ENCODE data around the gene CLTRN. TPM values are rescaled to one million over a fixed set of nuclear protein-coding genes. Genes with fewer than 3 reads are reported as not detected.
"Not testable (repeated sequence)": the region's sequence is repeated elsewhere in the genome, so short reads cannot be mapped to it uniquely, and the experiment has no call there.

Gene CLTRN, protein sequence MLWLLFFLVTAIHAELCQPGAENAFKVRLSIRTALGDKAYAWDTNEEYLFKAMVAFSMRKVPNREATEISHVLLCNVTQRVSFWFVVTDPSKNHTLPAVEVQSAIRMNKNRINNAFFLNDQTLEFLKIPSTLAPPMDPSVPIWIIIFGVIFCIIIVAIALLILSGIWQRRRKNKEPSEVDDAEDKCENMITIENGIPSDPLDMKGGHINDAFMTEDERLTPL
- 0.70 TPM for total RNA-seq
- long read RNA-seq, partial matches to known transcripts, result 0 of 1 reads
- long read RNA-seq, other reads (novel, unspliced or antisense), result 1 of 1 reads

DNA sequence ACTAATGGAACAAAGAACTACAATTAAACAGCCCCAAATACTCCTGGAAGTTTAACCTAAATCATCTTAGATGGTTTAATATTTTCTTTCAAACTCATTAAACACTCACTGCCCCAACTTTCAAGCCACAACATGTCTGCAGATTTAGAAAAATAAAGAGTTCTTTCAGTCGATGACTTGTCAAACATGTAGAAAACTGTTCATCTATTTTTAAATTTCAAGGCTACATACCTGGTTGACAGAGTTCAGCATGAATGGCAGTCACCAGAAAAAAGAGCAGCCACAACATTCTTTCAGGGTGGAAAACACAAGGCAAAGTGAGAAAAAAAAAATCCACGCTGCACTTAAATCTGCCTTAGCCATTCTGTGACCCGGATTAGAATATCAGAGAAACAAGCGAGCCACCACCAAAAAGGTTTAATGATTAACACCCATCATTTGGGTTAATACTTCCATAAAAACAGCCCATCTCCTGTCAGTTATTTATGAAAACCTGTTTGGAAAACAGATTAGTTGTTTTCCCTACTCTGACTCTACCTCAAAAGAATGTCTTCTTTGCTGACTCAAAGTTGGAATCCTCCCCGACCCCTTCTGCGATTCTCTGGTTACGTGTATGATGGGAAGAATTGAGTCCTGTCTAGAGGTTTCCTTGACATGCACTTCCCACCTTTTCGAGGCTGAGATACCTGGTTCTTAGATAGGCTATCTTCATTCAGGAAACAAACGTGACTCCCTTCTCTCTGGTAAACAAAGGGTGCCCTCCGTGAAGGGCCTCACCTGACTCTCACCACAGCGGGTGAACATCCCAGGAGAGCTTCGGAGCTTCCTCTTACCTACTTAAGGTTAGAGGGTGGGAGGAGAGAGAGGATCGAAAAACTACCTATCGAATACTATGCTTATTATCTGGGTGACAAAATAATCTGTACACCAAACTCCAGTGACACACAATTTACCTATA, at the start of gene CLTRN:
TSS of gene CLTRN (minus strand) at position 319 of the 958 bp plus-strand sequence. CDS start at position 289, 30 bp downstream.
- intact Hi-C loops (cut with DNase I), result no loop called here
- DNase-seq (ENCODE audit: missing footprints) (no peak), ATAC-seq (no peak)

DNA sequence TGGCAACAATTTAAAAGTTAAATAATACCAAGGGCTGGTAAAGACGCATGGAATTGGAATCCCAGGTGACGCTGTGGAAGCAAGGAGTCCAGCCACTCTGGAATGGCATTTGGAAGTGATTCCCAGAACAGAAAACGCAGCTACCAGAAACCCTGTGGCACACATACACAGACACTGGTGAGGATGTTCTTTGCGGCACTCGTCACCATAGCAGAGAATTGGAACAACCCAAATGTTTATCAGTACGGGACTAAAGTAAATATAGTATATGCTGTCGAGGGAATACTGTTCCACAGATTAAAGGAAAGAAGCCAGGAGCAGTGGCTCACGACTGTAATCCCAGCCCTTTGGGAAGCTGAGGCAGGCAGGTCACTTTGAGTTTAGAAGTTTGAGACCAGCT, 39.7 kb upstream of the CLTRN start:
- ATAC-seq; intact Hi-C loops (cut with DNase I); DNase-seq (ENCODE audit: missing footprints): not testable (repeated sequence)

DNA sequence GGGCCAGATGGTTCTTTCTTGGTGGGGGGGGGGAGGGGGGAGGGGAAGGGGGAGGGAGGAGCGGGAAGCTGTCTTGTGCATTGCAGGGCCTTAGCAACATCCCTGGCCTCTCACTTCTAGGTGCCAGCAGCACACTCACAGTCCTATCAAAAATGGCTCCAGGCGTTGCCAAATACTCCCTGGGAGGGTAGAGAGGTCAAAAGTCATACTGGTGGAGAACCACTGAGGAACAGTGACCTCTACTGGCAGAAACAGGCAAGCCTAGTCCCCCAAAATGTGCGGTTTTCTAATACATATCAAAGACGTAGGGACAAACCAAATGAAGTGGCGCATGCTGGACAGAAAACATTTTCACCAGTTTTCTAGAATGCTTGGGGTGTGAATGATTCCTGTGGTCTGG, 39.2 kb upstream of the CLTRN start:
- intact Hi-C loops (cut with DNase I); DNase-seq (ENCODE audit: missing footprints): not testable (repeated sequence)
- peak; percentile 70 for ATAC-seq

DNA sequence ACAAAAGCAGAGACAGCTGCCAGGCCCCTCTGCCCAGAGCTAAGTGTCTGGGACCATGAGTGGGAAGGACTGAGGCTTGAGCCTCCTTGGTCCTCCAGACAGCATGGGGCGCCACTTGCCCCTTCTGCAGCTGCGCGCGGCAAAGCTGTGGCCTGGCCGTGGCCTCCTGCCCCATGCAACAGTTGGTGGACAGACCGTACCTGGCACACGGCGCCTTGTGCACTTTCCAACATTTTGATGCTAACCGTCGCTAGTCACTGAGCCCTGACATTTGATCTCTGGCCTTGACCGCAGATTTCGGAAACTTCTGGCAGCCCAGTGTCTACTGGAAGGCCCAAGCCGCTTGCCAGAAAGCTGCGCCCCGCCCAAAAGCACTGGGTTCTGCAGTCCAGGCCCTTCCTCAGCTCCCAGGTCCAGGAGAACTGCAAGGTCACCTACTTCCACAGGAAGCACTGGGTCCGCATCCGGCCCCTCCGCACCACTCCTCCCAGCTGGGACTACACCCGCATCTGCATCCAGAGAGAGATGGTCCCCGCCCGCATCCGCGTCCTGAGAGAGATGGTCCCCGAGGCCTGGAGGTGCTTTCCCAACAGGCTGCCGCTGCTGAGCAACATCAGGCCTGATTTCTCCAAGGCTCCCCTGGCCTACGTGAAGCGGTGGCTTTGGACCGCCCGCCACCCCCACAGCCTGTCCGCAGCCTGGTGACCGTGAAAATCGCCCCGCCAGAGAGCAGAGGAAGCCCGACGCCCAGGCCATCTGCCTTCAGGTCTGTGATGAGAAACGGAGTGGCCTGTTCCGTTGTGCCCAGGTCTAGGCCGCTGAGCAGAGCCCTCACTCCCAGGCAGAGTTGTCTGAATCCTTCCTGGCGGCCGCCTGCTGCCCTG, 38.1 kb upstream of the CLTRN start:
- DNase-seq (ENCODE audit: missing footprints) (no peak), ATAC-seq (no peak)
- intact Hi-C loops (cut with DNase I), result no loop called here

DNA sequence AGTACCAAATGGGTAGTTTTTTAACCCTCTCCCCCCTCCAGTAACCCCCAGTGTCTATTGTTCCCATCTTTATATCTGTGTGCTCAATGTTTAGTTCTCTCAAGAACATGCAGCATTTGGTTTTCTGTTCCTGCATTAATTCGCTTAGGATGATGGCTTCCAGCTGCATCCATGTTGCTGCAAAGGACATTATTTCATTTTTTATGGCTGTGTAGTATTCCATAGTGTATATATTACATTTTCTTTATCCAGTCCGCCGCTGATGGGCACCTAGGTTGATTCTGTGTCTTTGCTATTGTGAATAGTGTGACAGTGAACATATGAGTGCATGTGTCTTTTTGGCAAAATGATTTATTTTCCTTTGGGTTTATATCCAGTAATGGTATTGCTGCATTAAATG, 31.9 kb upstream of the CLTRN start:
- ATAC-seq (no peak), DNase-seq (ENCODE audit: missing footprints) (no peak)
- intact Hi-C loops (cut with DNase I), result loop anchor here (10.0 kb wide), 1 partner anchor 98 kb away; the partner anchor contains the start of gene ZRSR2

DNA sequence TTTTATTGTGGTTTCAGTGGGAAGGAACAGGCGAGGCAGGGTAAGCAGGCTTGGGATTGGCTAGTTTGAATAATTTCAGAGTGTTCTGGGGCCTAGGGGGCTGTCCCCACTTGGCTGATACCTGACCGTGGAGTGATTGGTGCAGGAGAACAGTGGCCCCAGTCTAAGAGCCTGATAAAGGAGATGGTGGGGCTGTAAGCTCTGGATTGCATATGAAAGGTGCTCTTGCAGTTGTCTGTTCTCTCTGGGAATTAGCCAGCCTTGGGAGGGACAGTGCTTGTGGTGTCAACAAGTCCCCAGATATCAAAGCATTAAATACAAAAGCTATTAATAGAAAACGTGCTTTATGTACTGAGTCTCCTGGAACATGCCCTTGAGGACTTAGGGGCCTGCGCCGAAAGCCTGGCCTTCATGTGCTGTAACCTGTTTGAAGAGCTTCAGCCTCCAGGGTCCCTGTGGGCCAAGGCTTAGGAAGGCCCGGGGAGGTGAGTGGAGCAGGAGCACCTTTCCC, 30.4 kb upstream of the CLTRN start:
- intact Hi-C loops (cut with DNase I), result loop anchor here (10.0 kb wide), 1 partner anchor 100 kb away; the partner anchor contains the start of gene ZRSR2
- DNase-seq (ENCODE audit: missing footprints) (peak; percentile 46), ATAC-seq (peak; percentile 93)

DNA sequence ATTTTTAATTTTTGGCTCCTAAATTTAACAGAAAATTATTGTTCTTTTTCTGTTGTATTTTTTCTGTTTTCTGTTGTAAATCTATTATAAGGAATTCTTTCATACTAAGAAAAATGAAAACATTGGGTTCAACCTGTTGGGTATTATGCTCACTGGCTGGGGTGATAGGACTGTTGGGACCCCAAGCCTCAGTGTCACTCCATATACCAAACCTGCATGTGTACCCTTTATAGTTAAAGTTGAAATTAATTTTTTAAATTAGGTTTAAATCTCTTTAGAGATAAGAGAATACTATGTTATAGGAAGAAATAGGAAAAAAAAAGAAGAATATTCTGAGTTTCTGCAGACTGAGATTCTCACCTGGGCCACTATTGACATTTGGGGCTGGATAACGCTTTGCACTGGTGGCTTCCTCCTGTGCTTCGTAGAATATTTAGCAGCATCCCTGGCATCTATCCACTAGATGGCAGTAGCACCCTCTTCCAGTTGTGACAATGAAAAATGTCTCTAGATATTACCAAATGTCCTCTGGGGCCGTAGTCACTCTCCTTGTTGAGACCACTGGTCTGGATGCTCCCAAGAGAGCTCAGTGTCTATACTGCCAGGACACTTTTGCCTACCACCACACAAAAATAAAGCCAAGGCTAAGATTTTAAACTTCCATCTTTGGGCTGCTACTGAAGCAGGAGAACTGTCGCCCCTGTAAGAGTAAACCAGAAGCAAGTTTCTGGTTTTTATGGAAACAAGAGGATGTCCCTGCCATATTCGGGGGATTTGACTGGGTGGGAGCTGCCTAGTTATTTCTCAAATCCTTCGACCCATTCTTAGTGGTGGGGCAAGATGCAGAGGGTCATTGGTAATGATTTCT, 22.4 kb upstream of the CLTRN start:
- DNase-seq (ENCODE audit: missing footprints) (no peak), ATAC-seq (peak; percentile 72)
- intact Hi-C loops (cut with DNase I), result no loop called here

DNA sequence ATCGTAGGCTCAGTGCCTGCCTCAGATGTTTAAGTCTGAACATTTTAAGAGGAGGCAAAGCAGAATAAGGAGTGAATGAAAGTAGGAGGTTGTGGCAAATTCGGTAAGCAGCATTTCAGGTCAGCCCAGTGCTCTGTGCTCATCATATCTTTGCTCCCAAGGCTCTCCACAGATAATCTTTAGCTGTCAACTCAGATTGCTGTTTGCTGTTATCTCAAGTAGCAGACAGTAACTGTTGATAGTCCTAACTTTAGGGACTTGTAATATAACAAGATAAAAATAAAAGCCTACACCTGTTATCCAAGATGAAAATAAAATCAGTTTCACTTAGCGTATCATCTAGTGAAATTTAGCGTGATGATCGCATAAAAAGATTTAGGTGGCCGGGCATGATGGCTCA, 18.6 kb upstream of the CLTRN start:
- no peak for DNase-seq (ENCODE audit: missing footprints)
- no peak for ATAC-seq
- intact Hi-C loops (cut with DNase I), result no loop called here

DNA sequence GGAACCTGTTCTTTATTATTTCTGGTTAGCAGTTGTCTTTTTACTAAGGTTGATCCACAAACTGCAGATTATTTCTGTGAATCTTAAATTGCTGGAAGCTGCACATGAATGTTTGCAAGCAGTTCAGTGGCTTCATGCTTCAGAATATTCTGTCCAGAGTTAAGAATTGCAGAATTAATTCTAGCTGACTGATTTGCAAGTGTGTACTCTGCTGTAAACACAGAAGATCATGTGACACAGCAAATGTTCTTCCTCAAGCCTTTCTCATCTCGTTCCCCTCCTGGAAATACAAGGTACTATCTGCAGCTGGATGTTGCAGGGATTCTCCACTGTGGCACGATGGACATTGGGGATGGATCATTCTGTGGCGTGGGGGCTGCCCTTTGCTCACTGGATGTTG, 16.8 kb upstream of the CLTRN start:
- intact Hi-C loops (cut with DNase I), result no loop called here
- ATAC-seq, result no peak
- no peak for DNase-seq (ENCODE audit: missing footprints)

DNA sequence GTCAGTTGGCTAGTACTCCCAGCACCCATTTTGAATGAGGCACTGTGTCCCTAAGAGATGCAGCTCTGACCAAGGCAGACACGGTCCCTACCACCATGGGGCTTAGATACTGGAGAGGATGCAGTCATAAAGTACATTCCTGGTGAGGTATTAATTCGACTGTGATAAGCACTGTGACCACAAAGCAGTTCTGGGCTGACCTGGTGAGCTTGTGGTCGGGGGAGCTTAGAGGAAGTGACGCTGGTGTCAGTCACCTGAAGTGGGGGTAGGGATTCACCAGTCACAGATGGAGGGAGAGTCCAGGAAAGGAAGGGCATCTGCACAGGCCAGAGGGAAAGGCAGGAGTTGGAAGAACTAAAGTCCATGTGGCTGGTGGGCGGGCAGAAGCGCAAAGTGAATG, 15.8 kb upstream of the CLTRN start:
- DNase-seq (ENCODE audit: missing footprints) (no peak), ATAC-seq (no peak)
- intact Hi-C loops (cut with DNase I), result no loop called here

DNA sequence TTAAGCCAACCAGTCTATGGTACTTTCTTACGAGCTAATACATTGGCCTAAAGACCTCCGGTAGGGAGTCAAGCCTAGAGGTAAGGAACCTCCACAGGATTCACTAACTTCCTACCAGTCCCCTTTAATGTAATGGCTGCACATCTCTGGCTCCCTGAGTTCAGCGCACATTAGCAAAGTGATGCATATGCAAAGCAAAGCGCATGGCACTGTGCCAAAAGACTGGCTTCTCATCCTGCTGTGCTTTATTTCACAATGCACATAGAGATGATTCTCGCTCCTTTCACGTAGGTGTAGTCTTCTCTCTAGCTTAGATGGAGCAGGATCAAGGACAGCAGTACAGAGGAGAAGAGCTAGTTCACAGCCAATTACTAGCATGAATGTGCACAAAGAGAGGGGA, 14.6 kb upstream of the CLTRN start:
- intact Hi-C loops (cut with DNase I), result no loop called here
- ATAC-seq (no peak), DNase-seq (ENCODE audit: missing footprints) (no peak)

DNA sequence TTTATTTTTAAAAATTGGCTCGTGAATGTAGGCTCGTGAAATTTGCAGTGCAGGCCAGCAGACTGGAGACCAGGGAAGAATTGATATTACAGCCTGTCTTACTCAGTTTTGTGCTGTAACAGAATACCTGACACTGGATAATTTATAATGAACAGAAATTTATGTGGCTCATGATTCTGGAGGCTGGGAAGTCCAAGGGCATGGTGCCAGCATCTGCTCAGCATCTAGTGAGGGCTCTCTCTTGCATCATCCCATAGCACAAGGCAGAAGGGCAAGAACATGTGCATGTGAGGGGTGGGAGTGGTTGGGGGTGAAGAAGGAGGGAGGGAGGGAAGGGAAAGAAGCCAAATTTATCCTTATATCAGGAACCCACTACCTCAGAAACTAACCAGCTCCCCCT, 13.7 kb upstream of the CLTRN start:
- no peak for DNase-seq (ENCODE audit: missing footprints)
- intact Hi-C loops (cut with DNase I), result no loop called here
- ATAC-seq, result no peak

DNA sequence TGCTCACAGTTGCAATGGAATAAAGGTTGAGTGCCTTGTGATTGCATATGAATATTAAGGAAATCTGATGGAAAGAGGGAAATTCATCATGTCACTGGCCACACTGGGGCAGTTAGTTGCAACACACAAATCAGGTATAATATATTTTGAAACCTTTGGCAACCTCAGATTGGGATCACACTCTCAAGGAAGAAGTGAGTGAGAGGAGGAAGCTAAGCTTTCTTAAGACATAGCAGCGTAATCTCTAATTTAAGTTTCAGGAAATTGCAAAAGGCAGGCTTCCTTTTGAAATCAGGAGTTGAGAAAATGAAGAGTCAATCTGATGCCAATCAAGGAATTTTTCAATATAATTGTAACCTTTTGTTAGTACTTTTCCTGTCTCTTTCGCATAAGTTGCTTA, 12.3 kb upstream of the CLTRN start:
- DNase-seq (ENCODE audit: missing footprints) (no peak), ATAC-seq (no peak)
- intact Hi-C loops (cut with DNase I), result no loop called here

DNA sequence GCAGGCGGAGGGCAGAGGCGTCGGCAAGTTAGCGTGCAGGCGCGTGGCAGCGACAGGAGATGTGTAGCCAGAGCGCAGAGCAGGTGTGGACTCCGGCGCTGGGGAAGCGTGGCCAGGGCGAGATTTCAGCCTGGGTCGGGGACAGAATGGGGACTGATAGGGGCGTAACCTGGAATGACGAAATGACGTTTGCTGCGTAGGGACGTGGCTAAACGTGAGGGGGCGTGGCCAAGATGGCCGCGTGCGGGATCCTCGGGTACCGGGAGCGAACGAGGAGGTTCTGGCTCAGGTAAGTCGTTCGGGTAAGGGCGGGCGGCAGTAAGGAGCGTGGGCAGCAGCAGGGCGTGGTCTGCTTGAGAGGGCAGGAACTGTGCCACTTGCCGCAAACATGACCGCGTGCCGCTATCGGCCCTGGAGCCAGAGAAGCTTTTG, 10.9 kb upstream of the CLTRN start:
- ATAC-seq, result peak; percentile 78
- DNase-seq (ENCODE audit: missing footprints), result peak; percentile 86
- intact Hi-C loops (cut with DNase I), result no loop called here

DNA sequence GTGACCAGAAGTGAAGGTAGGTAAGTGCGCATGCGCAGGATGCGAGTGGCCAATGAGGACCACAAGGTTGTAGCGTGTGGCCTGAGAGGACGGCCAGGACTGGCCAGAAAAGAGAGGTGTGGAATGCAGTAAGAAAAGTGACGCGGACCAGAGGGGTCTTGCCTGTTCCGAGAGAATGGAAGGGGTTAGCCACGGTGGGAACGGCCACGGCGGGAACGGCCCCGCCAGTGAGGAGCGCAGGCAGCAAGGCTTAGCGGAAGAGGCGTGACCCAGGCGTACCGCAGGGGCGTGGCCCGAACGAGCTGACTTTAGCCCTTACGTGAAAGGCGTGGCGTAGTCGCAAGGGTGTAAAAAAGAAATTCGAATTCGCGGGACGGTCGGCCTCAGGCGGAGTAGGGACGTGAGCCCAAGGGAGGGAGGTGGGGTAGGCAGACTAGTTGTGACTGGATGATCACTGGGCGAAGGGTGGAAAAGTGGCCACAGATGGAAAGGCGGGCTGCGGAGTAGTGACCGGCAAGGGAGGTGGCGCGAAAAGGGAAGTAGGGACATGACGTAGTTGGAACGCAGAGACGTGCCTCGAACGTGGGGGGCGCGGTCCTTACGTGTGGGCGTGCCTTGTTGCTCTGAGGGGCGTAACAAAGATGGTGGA, 10.4 kb upstream of the CLTRN start:
- intact Hi-C loops (cut with DNase I), result loop anchor here (1.0 kb wide), 1 partner anchor 182 kb away; the partner anchor contains the start of gene PIR

DNA sequence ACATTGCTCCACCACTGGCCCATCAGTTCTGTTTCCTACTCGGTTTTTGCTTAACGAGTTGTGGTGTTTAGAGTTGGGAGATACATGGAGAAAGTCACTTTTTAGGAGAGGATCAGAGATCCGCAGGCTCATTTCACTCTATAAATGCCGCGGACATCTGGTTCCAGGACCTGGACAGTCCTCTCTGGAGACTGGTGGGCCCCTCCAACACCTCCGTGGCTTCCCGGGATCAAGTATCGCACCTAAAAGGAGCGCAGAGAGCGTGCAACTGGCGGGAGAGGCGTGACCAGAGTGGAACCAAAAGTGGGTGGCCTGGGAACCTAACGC, 9.9 kb upstream of the CLTRN start:
- intact Hi-C loops (cut with DNase I), result loop anchor here (1.0 kb wide), 1 partner anchor 181 kb away; the partner anchor contains the start of gene PIR
- ATAC-seq (no peak), DNase-seq (ENCODE audit: missing footprints) (no peak)

More for the DNA sequence above, 10.4 kb upstream of the CLTRN start:
- DNase-seq (ENCODE audit: missing footprints) (peak; percentile 95), ATAC-seq (peak; percentile 95)

DNA sequence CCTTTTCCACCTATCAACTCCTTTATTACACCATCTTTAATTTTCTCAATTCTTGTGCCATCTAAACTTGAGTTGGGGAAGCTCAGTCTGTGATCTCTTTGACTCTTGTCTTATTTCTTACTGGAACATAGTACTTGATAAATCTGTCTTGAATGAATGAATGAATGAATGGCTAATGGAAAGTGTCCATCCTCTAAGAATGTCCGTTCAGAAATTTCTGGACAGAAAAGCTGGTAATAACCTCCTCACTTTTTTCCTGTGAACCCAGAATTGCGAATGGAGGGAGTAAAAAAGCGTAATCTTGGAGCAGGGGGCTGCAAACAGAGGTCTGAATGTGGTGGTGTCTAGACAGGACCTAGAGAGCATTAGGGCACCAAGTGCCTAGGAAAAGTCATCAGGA, 9.4 kb upstream of the CLTRN start:
- intact Hi-C loops (cut with DNase I), result loop anchor here (1.0 kb wide), 1 partner anchor 181 kb away; the partner anchor contains the start of gene PIR
- ATAC-seq (no peak), DNase-seq (ENCODE audit: missing footprints) (no peak)
